Epithelial cell of esophagus (primary cell): ENCODE results near the gene PTPRN2.

Experiments
- DNase-seq: peaks from one replicate; pipeline ENCODE4 v3.0.0; 2010; ENCODE audit warnings: low read depth
- H3K4me3 ChIP-seq: 2 replicates; pipeline ENCODE4 v1.5.1; 2011; ENCODE audit warnings: mild to moderate bottlenecking, low read length, control low read depth
- TF ChIP-seq, protein P1 (sequence below): IDR thresholded peaks from 2 replicates; pipeline ENCODE4 v1.5.1; 2011; ENCODE audit warnings: low read depth, mild to moderate bottlenecking, low read length, control low read depth, inconsistent platforms; ENCODE audit not compliant: insufficient read depth; ENCODE audit errors: missing control alignments

Gene PTPRN2

DNA sequence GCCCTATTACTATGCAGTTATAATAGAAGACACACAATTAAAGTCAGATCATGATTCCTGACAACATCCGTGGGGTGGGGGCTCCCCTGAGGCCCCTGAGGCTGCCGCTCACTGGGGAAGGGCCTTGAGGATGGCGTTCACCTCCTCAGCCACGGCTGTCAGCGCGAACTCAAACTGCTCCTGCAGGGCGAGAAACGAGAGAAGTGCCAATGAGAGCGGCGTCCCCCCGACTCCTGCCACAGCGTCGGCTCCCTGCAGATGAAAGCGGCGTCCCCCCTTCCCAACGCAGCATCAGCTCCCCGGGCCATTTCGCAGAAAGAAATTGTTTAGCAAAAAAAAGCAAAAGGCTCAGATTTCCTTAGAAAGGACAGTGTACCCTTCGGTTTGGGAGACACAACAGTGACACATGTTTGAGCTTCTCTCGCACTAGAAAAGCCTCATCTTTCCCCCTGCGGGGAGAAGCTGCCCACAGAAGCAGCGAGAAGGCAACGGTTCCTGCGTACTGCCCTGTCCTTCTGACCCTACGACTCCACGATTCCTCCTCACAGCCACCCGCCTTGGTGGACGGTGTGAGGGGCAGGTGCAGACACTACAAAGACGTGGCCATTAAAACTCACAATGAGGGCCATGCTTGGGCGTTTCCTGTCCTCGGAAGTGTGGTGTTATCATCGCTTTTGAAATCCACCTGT lies 1046.9 kb downstream of the PTPRN2 start:
- no peak overlapping the region for H3K4me3 ChIP-seq
- TF ChIP-seq, protein P1, sequence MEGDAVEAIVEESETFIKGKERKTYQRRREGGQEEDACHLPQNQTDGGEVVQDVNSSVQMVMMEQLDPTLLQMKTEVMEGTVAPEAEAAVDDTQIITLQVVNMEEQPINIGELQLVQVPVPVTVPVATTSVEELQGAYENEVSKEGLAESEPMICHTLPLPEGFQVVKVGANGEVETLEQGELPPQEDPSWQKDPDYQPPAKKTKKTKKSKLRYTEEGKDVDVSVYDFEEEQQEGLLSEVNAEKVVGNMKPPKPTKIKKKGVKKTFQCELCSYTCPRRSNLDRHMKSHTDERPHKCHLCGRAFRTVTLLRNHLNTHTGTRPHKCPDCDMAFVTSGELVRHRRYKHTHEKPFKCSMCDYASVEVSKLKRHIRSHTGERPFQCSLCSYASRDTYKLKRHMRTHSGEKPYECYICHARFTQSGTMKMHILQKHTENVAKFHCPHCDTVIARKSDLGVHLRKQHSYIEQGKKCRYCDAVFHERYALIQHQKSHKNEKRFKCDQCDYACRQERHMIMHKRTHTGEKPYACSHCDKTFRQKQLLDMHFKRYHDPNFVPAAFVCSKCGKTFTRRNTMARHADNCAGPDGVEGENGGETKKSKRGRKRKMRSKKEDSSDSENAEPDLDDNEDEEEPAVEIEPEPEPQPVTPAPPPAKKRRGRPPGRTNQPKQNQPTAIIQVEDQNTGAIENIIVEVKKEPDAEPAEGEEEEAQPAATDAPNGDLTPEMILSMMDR = no peak
- no peak for DNase-seq

DNA sequence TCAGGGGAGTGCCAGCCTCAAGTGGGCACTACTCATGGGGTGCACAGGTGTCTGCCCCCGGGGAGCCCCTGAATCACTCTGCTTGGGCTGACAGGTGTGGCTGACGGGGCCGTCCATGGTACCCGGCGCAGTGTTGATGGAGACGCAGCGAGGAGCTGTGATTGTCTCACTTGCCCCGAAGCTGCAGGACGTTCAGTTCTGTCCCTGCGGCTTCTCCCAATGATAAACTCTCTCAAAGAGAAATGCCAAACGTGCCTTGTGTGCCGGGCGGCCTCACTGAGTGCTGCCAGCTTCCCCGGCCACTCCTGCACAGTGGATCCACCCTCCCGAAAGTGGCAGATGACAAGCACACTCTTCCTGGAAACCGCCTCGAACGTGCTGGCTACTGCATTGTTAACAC lies 1047.6 kb downstream of the PTPRN2 start:
- no peak overlapping the region for H3K4me3 ChIP-seq
- no peak for DNase-seq
- TF ChIP-seq, protein P1 = no peak

DNA sequence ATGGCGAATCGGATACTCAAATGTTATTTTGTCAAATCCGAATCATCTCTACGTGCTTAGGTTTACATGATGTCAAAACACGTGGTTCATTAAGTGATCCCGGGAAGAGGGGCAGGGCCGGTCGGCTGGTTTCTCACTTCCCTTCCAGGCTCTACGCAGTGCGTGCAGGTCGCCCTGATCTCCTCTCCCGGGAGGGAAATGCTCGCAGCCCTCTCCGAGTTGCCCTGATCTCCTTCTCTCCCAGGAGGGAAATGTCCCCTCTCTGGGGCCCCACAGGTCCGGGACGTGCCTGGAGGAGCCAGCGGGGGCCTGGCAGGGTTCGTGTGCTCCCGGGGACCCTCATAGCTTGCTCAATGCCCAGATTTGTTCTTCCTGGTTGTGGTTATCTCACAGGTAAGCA lies 1048.1 kb downstream of the PTPRN2 start:
- no peak overlapping the region for H3K4me3 ChIP-seq
- DNase-seq = no peak
- TF ChIP-seq, protein P1 = no peak

DNA sequence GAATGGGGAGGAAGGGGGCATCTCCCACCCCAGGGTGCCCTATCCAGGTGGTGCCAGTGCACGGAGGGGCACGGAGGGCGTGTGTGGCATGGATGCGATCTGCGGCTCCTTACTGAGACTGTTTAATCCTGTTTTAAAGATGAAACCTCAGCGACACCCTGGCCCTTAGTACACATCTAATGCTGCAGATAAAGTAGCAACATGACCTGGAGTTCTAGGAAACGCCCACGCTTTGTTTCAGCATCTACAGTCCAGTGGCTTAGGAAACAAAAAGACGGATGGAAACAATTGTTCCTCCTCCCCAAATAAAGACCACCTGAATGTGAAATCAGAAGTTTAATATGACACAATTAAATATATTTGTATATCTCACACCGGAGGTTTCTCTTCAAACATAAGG lies 1048.9 kb downstream of the PTPRN2 start:
- H3K4me3 ChIP-seq = no peak overlapping the region
- DNase-seq = no peak
- TF ChIP-seq, protein P1 = no peak

DNA sequence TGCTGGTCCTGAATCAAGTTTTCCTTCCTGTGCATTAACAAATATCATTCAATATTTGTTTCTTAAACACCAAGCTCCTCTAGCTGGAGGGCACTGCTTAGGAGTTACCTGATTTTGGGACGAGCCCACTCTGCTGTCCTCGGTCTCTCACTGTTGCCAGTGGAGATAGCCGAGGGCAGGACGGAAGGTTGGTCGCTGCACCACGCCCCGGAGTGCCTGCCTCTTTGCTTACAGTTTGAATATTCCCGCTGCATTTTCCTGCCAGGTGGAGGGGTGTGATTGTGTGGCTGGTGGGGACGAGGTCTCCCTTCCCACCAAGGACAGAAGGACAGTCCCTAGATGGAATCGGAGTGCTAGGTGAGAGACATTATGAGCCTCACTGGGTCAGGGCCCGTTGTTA lies 1049.3 kb downstream of the PTPRN2 start:
- H3K4me3 ChIP-seq = no peak overlapping the region
- DNase-seq = no peak
- TF ChIP-seq, protein P1 = no peak

DNA sequence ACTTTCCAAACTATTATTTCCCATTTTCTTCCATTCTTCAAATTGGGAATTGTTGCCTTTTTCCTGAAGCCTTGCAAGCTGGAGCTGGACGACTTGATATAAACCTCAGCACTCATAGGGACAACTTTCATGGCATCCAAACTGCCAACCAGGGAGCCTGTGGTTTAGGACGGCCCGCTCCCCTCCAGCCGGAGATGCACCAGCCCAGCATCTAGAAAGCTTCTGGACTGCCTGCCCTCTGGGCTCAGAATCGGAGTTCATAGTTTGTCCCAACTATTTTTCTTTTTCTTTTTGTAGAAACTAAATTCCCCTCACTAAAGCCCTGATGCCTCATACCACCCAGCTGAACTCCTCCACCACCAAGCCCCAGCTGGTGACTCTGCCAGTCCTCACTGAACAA lies 1050.6 kb downstream of the PTPRN2 start:
- no peak overlapping the region for H3K4me3 ChIP-seq
- TF ChIP-seq, protein P1 = no peak
- no peak for DNase-seq

DNA sequence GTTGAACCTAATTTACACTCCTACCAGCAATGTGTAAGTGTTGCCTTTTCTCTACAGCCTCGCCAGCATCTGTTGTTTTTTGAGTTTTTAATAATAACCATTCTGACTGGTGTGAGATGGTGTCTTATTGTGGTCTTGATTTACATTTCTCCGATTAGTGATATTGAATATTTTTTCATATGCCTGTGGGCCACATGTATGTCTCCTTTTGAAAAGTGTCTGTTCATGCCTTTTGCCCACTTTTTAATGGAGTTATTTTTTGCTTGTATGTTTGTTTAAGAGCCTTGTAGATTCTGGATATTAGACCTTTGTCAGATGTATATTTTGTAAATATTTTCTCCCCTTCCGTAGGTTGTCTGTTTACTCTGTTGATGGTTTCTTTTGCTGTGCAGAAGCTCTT lies 1055.6 kb downstream of the PTPRN2 start:
- no peak for DNase-seq
- H3K4me3 ChIP-seq = no peak overlapping the region
- TF ChIP-seq, protein P1 = no peak
